Tibial nerve (tissue), 4 donors: ENCODE measurements around the gene EPS8L1. TPM values are rescaled to one million over a fixed set of nuclear protein-coding genes. Genes with fewer than 3 reads are reported as not detected.

Experiments used
- DNase-seq, 2 donors: peaks; one replicate each; pipeline ENCODE4 v3.0.0-alpha.2; 2019; ENCODE audit warnings: low spot score in 2 of 2
- H3K27ac ChIP-seq, 4 donors: fragments of 200-600 bp; sonication (generic) in 3 of 4; one replicate each; pipeline ENCODE4 v1.5.1; 2017 to 2019; ENCODE audit warnings: mild to moderate bottlenecking in 1 of 4
- H3K27me3 ChIP-seq, 2 donors: fragments of 200-600 bp; sonication (generic) in 1 of 2; one replicate each; pipeline versions ENCODE4 v1.5.1 to v1.6.0; 2017 to 2019
- H3K36me3 ChIP-seq, 3 donors: fragments of 200-600 bp; sonication (generic); one replicate each; pipeline ENCODE4 v1.5.1; 2018 to 2019
- H3K4me1 ChIP-seq, 4 donors: fragments of 200-600 bp; sonication (generic) in 3 of 4; one replicate each; pipeline ENCODE4 v1.5.1; 2017 to 2019
- H3K4me3 ChIP-seq, 4 donors: fragments of 200-600 bp; sonication (generic) in 3 of 4; one replicate each; pipeline ENCODE4 v1.5.1; 2017 to 2019; ENCODE audit warnings: mild to moderate bottlenecking in 1 of 4, moderate library complexity in 1 of 4
- H3K9me3 ChIP-seq, 4 donors: fragments of 200-600 bp; sonication (generic) in 3 of 4; one replicate each; pipeline ENCODE4 v1.5.1; 2017 to 2019
- CTCF ChIP-seq, 5 experiments: fragments of 200-600 bp in 3 of 5; fragments of 450-650 bp in 2 of 5; sonication (generic) in 3 of 5; IDR thresholded peaks; one replicate each; pipeline ENCODE4 v1.5.1; 2016 to 2019; ENCODE audit warnings: antibody characterized with exemption in 5 of 5, mild to moderate bottlenecking in 3 of 5, moderate library complexity in 2 of 5
- EP300 ChIP-seq, 2 donors: sonication (generic); formaldehyde crosslinking; IDR thresholded peaks; one replicate each; pipeline ENCODE4 v1.6.1; 2017; ENCODE audit warnings: antibody characterized with exemption in 2 of 2, mild to moderate bottlenecking in 1 of 2
- POLR2A ChIP-seq, 2 donors: fragments of 450-650 bp; IDR thresholded peaks; one replicate each; pipeline ENCODE4 v1.6.1; 2017; ENCODE audit warnings: antibody characterized with exemption in 2 of 2, mild to moderate bottlenecking in 2 of 2, moderate library complexity in 2 of 2
- WGBS, 2 donors: methylation state at CpG; one replicate each; pipeline ENCODE4 v1.1.5; 2018; 5-methylcytosine and 5-hydroxymethylcytosine counted together
- total RNA-seq, 4 donors: library from RNA; depleted of rRNA; stranded (reverse); fragments of >200 nt; gene quantifications; one replicate each; pipeline ENCODE4 v1.1.0, GENCODE V29; 2016

Gene EPS8L1
- total RNA-seq, 4 donors from 2014 or later: 0.44 to 1.2 TPM; not detected in 2

DNA sequence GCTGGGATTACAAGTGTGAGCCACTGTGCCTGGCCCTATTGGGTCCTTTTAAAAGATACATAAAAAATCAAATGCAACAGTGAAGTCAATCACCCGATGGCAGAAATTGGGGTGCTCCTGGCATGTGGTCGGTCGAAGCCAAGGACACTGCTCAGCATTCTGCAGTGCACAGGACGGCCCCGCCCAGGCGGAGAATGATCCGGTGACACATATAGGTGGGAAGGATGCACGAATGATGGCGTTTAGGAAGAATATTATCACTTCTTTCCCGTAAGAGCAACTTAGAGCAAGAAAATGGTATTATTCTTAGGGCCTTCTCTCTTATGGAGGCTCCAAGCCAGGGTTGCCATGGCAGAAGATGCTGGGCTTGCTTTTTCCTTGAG is 34.4 kb upstream of the EPS8L1 start:
- TF ChIP-seq POLR2A (IDR thresholded peaks at IDR 0.05) (no peak), EP300 (IDR thresholded peaks at IDR 0.05) (no peak), CTCF (IDR thresholded peaks at IDR 0.05) (no peak)
- no peaks in the 10 kb centered on the region for H3K27me3 ChIP-seq
- no peak overlapping the region for H3K27ac ChIP-seq
- peaks cover 0 to 18% (median 0%) of the 10 kb centered on the region in 4 donors for H3K9me3 ChIP-seq
- no peak overlapping the region for H3K4me3 ChIP-seq
- 87 to 92% methylated on average over 10 of the region's 10 CpGs for WGBS, 2 donors
- peaks cover 0 to 80% (median 12%) of the 10 kb centered on the region in 3 donors for H3K36me3 ChIP-seq
- no peaks in the 10 kb centered on the region for H3K4me1 ChIP-seq
- DNase-seq: no peak

GRCh38 chr19:55041627-55042343 is 33.9 kb upstream of the EPS8L1 start:
- no peak for DNase-seq
- H3K36me3 ChIP-seq: peaks cover 0 to 86% (median 17%) of the 10 kb centered on the region in 3 donors

GRCh38 chr19:55042344-55042678 is 33.4 kb upstream of the EPS8L1 start:
- Histone ChIP-seq H3K9me3 (peaks cover 0 to 18% (median 0%) of the 10 kb centered on the region in 4 donors), H3K27ac (no peak overlapping the region), H3K36me3 (peaks cover 0 to 91% (median 22%) of the 10 kb centered on the region in 3 donors), H3K4me1 (no peaks in the 10 kb centered on the region), H3K4me3 (no peak overlapping the region), H3K27me3 (no peaks in the 10 kb centered on the region)
- TF ChIP-seq EP300 (IDR thresholded peaks at IDR 0.05) (no peak), CTCF (IDR thresholded peaks at IDR 0.05) (no peak)
- DNase-seq: no peak
- WGBS, 2 donors: 79 to 82% methylated on average over 9 of the region's 9 CpGs

More at GRCh38 chr19:55041627-55042343, 33.9 kb upstream of the EPS8L1 start:
- TF ChIP-seq CTCF (IDR thresholded peaks at IDR 0.05): no peak
- TF ChIP-seq EP300 (IDR thresholded peaks at IDR 0.05): no peak
- TF ChIP-seq POLR2A (IDR thresholded peaks at IDR 0.05): no peak
- no peaks in the 10 kb centered on the region for H3K27me3 ChIP-seq
- H3K4me1 ChIP-seq: no peaks in the 10 kb centered on the region
- no peak overlapping the region for H3K27ac ChIP-seq
- H3K9me3 ChIP-seq: peaks cover 0 to 18% (median 0%) of the 10 kb centered on the region in 4 donors
- 84 to 90% methylated on average over 30 of the region's 30 CpGs for WGBS, 2 donors
- no peak overlapping the region for H3K4me3 ChIP-seq

- Histone ChIP-seq H3K27ac (no peak overlapping the region), H3K36me3 (peaks cover 0 to 95% (median 26%) of the 10 kb centered on the region in 3 donors), H3K27me3 (no peaks in the 10 kb centered on the region), H3K4me1 (no peaks in the 10 kb centered on the region), H3K9me3 (peaks cover 0 to 18% (median 0%) of the 10 kb centered on the region in 4 donors), H3K4me3 (no peak overlapping the region)
- no peak for DNase-seq
- no peak for TF ChIP-seq EP300 (IDR thresholded peaks at IDR 0.05)
- no peak for TF ChIP-seq CTCF (IDR thresholded peaks at IDR 0.05)
- no peak for TF ChIP-seq POLR2A (IDR thresholded peaks at IDR 0.05)
- WGBS, 2 donors: 83 to 86% methylated on average over 11 of the region's 11 CpGs
Measured at GRCh38 chr19:55042688-55043087, 33.0 kb upstream of the EPS8L1 start.

DNA sequence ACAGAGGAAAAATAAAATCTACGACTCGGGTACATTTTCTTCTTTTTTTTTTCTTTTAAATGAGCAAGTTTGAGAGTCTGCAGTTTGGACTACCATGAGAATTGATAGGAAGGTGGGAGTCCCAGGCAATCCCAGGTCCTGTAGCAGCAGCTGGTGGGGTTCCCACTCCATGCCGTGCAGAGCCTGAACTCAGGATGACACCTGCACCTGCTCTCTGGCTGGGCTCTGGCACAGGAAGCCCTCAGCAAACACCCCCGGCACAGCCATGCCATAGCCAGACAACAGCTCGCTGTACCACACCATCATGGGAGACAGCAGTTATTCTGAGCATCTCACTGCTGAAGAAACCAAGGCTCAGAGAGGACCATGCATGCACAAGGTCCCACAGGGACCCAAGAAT is 31.4 kb upstream of the EPS8L1 start:
- no peaks in the 10 kb centered on the region for H3K27me3 ChIP-seq
- no peak for TF ChIP-seq EP300 (IDR thresholded peaks at IDR 0.05)
- no peak for TF ChIP-seq POLR2A (IDR thresholded peaks at IDR 0.05)
- TF ChIP-seq CTCF (IDR thresholded peaks at IDR 0.05): no peak

More for the DNA sequence above, 31.4 kb upstream of the EPS8L1 start:
- H3K9me3 ChIP-seq: peaks cover 0 to 18% (median 0%) of the 10 kb centered on the region in 4 donors
- DNase-seq: no peak
- 78 to 85% methylated on average over 4 to 5 of the region's 5 CpGs for WGBS, 2 donors
- peaks cover 0 to 99% (median 32%) of the 10 kb centered on the region in 3 donors for H3K36me3 ChIP-seq
- no peak overlapping the region for H3K4me3 ChIP-seq
- no peaks in the 10 kb centered on the region for H3K4me1 ChIP-seq
- no peak overlapping the region for H3K27ac ChIP-seq
